Glomerular visceral epithelial cell (primary cell): ENCODE results near the gene UBIAD1.
"Not testable (repeated sequence)": the region's sequence is repeated elsewhere in the genome, so short reads cannot be mapped to it uniquely, and the experiment has no call there.

Experiments used
- DNase-seq: peaks from one replicate; pipeline ENCODE4 v3.0.0-alpha.2; 2016; ENCODE audit errors: extremely low spot score

The UBIAD1 gene

GRCh38 chr1:11279630-11280029, 6.6 kb downstream of the UBIAD1 start:
- DNase-seq, result no peak

DNA sequence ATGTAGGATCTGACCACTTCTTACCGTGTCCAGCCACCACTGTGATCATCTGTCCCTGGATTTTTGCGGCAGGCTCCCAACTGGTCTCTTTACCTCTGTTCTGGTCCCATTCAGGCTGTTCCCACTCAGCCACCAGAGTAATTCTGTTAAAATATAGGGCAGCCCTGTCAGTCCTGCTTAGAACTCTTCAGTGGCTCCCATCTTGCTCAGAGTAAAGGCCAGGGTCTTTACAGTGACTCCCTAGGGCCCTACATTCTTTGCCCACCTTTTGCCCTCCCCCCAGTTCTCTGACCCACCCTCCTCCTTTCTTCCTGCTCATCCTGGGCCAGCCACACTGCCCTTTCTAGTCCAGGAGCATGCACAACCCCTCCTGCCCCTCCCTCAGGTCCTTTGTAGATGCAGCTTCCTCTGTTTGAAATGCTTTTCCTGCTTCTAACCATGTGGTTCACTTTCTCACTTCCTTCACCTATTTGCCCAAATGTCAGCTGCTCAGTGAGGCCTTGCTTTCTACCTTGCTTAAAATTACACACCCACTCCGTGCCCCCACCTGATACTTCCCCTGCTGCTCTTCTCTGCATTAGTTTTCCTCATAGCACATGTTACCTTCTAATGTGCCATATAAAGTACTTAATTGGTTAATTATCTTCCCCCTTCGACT, 7.8 kb downstream of the UBIAD1 start:
- DNase-seq, result no peak

DNA sequence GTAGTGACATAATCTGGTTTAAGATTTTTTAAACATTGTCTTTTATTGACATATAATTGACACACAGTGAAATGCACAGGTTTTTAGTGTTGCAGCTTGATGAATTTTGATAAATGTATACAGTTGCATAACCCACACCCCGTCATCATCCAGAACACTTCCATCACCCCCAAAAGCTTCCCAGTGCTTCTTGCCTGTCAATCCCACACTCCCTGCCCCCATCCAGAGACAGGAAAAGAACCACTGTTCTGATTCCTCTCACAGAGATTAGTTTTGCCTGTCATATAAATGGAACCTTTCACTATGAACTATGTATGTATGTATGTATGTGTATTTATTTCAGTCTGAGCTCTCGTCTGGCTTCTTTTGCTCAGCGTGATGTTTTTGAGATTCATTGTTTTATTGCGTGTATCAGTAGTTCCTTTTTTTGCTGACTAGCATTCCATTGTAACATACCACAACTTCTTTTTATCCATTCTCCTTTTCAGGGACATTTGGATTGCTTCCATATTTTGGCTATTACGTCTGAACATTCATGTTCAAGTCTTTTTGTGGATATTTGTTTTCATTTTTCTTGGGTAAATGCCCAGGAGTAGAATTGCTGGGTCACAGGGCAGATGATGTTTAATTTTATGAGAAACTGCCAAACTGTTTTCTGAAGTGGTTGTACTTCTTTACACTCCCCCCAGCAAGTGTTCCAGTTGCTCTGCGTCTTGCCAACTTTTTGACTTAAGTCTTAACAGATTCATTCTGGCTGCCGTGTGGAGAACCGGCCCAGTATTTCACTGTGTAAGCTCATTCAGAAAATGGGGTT, 8.7 kb downstream of the UBIAD1 start:
- no peak for DNase-seq

- DNase-seq, result no peak
Measured at GRCh38 chr1:11283151-11283550, 10.2 kb downstream of the UBIAD1 start.

DNA sequence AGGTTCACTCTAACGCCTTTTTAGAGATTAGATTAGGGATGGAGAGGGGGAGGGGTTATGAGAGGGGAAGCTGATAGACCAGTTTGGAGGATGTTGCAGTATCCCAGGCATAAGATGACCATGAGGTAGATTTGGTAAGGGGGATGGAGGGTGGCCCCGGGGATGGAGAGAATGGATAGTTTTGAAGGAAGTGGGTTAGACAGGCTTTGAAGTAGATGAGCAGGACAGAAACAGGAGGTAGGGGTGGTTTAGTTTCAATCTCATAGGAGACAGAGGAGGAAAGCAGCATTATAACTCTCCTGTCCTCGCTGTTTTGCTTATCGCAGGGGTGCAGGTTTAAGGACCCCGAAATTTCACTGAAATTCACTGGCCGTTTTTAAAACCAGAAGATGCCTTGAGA, 11.8 kb downstream of the UBIAD1 start:
- no peak for DNase-seq

- DNase-seq, result no peak
Measured at GRCh38 chr1:11285883-11286734, 13.1 kb downstream of the UBIAD1 start.

- DNase-seq, result peak; percentile 11
Measured at GRCh38 chr1:11286735-11287410, 13.9 kb downstream of the UBIAD1 start.

GRCh38 chr1:11289064-11289463, 16.1 kb downstream of the UBIAD1 start:
- DNase-seq, result no peak

DNA sequence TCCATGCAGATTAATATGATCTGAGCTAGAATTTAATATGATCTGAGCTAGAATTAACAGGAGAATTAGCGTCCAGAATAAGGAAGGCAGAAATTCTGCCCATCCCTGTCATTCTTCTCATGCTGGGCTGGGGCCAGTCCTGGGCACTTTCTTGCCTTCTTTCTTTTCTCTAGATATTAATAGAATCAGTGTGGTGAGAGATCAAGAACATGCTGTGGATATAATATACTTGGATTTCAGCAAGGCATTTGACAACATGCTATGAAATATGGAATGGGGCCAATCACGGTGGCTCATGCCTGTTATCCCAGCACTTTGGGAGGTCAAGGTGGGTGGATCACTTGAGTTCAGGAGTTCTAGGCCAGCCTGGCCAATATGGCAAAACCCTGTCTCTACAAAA, 18.1 kb downstream of the UBIAD1 start:
- DNase-seq, result no peak

GRCh38 chr1:11293856-11294255, 20.9 kb downstream of the UBIAD1 start:
- no peak for DNase-seq

- no peak for DNase-seq
Measured at GRCh38 chr1:11294951-11295350, 22.0 kb downstream of the UBIAD1 start.

GRCh38 chr1:11295905-11296304, 22.9 kb downstream of the UBIAD1 start:
- DNase-seq, result no peak

- not testable (repeated sequence) for DNase-seq
Measured at GRCh38 chr1:11297774-11298173, 24.8 kb downstream of the UBIAD1 start.

DNA sequence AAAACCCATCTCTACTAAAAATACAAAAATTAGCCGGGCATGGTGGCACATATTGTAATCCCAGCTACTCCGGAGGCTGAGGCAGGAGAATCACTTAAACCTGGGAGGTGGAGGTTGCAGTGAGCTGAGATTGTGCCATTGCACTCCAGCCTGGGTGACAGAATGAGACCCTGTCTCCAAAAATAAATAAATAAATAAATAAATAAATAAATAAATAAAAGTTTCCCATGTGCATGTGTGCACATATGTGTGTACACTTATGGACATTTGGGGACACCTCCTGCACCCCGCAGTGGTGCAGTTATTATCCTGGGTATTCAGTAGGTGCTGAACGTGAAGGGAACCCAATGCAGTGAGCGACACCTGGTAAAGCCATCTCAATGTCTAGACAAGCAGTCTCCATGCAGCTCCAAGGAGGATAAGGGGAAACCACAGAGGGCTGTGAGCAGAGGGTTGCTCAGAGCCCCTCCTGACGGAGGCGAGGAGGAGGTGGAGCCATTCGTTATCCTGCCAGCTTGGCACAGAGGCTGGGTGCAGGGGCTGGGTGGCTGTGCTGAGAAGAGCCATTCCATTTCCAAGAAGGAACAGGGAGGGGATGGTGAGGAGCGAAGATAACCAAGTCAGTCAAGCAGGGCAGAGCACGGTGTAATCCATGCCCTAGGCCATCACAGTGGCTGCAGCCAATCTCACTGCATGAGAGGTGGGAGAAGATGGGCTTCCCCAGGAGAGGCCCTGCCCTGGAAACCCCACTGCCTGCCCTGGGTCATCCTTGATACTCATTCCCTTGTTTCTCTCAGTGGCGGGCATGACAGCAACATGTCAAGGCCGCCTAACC, 25.6 kb downstream of the UBIAD1 start:
- no peak for DNase-seq

DNA sequence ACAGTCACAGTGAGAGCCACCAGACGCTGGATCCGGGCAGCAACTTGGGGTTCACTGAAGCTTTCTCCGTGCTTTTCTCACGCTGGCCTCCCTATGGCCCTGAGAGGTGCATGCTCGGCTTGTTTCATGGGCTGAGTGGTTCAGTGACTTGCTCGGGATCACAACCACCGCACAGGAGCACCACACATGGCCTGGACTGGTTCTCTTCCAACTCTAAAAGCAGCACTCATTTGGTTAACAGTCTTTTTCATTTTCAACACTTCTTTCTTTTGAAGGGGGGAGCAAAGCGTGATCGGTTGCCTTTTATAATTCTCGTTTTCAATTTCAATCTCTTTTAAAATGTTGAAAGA, 26.2 kb downstream of the UBIAD1 start:
- no peak for DNase-seq

DNA sequence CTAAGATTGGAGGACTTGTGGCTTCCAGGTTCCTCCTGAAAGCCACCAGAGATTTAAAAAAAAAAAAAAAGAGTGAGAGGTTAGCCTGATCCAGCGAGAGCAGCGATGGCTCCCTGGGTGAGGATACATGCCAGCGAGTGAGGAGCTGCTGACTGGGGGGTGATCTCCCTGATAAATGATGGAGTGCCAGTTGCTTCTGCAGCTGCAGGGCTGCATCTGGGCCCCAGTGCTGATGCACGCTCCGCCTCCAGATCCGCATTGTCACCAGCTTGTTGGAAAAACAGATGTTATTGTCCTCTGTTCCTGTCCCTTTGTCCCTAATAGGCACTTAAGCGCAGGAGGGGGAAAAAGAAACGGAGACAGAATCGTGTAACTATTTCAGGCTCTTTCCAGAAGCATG, 28.6 kb downstream of the UBIAD1 start:
- no peak for DNase-seq

DNA sequence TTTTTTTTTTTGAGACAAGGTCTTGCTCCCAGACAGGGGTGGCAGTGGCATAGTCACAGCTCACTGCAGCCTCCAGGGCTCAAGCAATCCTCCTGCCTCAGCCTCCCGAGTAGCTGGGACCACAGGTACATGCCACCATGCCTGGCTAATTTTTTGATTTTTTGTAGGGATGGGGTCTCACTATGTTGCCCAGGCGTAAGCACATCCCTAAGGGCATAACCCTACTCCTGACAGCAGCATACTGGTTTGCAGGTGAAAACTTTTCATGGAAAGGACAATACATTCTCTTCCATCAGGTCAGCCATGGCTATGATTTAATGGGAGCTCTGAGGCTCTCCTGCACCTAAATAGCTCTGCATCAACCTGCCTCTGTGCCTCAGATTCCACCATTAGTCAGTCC, 29.4 kb downstream of the UBIAD1 start:
- no peak for DNase-seq

DNA sequence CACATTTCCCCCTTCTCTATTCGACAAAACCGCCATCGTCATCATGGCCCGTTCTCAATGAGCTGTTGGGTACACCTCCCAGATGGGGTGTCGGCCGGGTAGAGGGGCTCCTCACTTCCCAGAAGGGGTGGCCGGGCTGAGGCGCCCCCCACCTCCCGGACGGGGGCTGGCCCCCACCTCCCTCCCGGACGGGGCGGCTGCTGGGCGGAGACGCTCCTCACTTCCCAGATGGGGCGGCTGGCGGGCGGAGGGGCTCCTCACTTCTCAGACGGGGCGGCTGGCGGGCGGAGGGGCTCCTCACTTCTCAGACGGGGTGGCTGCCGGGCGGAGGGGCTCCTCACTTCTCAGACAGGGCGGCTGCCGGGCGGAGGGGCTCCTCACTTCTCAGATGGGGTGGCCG, 32.5 kb downstream of the UBIAD1 start:
- not testable (repeated sequence) for DNase-seq

GRCh38 chr1:11307852-11308251, 34.9 kb downstream of the UBIAD1 start:
- peak; percentile 16 for DNase-seq

DNA sequence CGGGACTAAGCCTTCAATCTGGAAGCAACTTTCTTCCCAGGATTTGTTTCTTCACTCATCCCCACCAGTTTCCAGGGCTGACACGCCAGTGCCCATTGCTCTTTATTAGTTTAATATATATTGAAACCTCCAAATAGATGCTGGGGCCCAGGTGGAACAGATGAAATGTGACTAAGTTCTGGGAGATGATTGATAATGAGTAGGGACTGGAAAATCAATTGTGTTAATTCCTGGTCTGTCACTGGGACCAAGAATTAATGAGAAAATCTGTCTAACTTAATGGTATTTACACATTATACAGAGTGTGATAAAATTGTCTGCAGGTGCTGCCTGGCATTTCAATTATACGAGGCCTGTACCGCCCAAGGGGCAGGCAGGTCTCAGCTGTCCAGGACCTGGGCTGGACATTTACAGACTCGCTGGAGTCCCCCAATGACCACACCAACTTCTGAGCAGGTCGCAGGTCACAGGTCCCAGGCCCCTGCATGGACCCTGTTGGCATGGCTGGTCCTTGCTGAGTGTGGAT, 35.8 kb downstream of the UBIAD1 start:
- no peak for DNase-seq

- DNase-seq, result no peak
Measured at GRCh38 chr1:11309385-11309784, 36.4 kb downstream of the UBIAD1 start.
